Keratinocyte (primary cell): ENCODE data around the gene DLG2. TPM values are rescaled to one million over a fixed set of nuclear protein-coding genes. Genes with fewer than 3 reads are reported as not detected.

Experiments
- DNase-seq: peaks from one replicate; pipeline ENCODE4 v3.0.0-alpha.2; 2011; ENCODE audit warnings: low read depth, missing footprints, low spot score
- FAIRE-seq: peaks from 2 replicates; lab custom pipeline; 2011; peaks lifted over from hg19 to GRCh38; lab: Jason Lieb, UNC
- H2AFZ ChIP-seq: 2 replicates; pipeline ENCODE4 v1.6.0; 2012; ENCODE audit warnings: low read length, control low read depth, inconsistent platforms; ENCODE audit not compliant: control insufficient read depth
- H3K27ac ChIP-seq: 2 replicates; pipeline ENCODE4 v1.5.1; 2011; ENCODE audit warnings: low read length; ENCODE audit not compliant: control insufficient read depth, insufficient read depth
- H3K27me3 ChIP-seq: 3 replicates; pipeline ENCODE4 v1.6.0; 2011; ENCODE audit warnings: low read length; ENCODE audit not compliant: control insufficient read depth, insufficient read depth; ENCODE audit errors: extremely low read depth
- H3K36me3 ChIP-seq, 2 experiments: 2 replicates in 1 of 2; 3 replicates in 1 of 2; pipeline ENCODE4 v1.5.1; 2011; ENCODE audit warnings: low read length in 2 of 2, mild to moderate bottlenecking in 1 of 2; ENCODE audit not compliant: control insufficient read depth in 2 of 2, insufficient read depth in 2 of 2; ENCODE audit errors: extremely low read depth in 1 of 2
- H3K4me1 ChIP-seq: 3 replicates; pipeline ENCODE4 v1.5.1; 2011; ENCODE audit warnings: low read length; ENCODE audit not compliant: control insufficient read depth, insufficient read depth; ENCODE audit errors: extremely low read depth
- H3K4me2 ChIP-seq: 3 replicates; pipeline ENCODE4 v1.6.0; 2011; ENCODE audit warnings: low read depth, low read length; ENCODE audit not compliant: control insufficient read depth, insufficient read depth; ENCODE audit errors: extremely low read depth
- H3K4me3 ChIP-seq, 3 experiments: fragments of 200-600 bp in 1 of 3; sonication (generic) in 1 of 3; 2 replicates in 2 of 3; 3 replicates in 1 of 3; pipeline ENCODE4 v1.5.1; 2011 to 2016; ENCODE audit warnings: low read length in 3 of 3, mild to moderate bottlenecking in 3 of 3, control low read depth in 2 of 3, inconsistent platforms in 1 of 3, low read depth in 1 of 3, mixed read lengths in 1 of 3, mixed run types in 1 of 3, moderate library complexity in 1 of 3; ENCODE audit not compliant: control insufficient read depth in 2 of 3, insufficient read depth in 2 of 3; ENCODE audit errors: extremely low read depth in 1 of 3
- H3K79me2 ChIP-seq: 2 replicates; pipeline ENCODE4 v1.6.0; 2012; ENCODE audit warnings: low read length; ENCODE audit not compliant: control insufficient read depth, insufficient read depth
- H3K9ac ChIP-seq: 3 replicates; pipeline ENCODE4 v1.6.0; 2011; ENCODE audit warnings: low read length; ENCODE audit not compliant: control insufficient read depth, insufficient read depth; ENCODE audit errors: extremely low read depth
- H3K9me1 ChIP-seq: 3 replicates; pipeline ENCODE4 v1.6.0; 2011; ENCODE audit warnings: low read length; ENCODE audit not compliant: control insufficient read depth, insufficient read depth; ENCODE audit errors: extremely low read depth
- H3K9me3 ChIP-seq: 2 replicates; pipeline ENCODE4 v1.5.1; 2012; ENCODE audit warnings: low read depth, low read length; ENCODE audit not compliant: control insufficient read depth
- H4K20me1 ChIP-seq: 3 replicates; pipeline ENCODE4 v1.6.0; 2011; ENCODE audit warnings: low read length; ENCODE audit not compliant: control insufficient read depth, insufficient read depth; ENCODE audit errors: extremely low read depth
- EZH2 ChIP-seq: IDR thresholded peaks from one replicate; pipeline ENCODE4 v1.6.1; 2012; ENCODE audit warnings: inconsistent platforms, mild to moderate bottlenecking, low read length, moderate library complexity
- dilution Hi-C: fragments of 300-500 bp; cut with MboI; formaldehyde crosslinking; loops from one replicate; pipeline ENCODE4 v1.7.0; 2020; ENCODE audit warnings: low sequenced_read_pairs; ENCODE audit not compliant: extremely low pct_ligation_motif_present
- polyA plus RNA-seq, 5 experiments: library from polyadenylated mRNA; depleted of rRNA in 3 of 5; stranded (reverse) in 3 of 5; stranded (forward) in 1 of 5; unstranded in 1 of 5; fragments of >200 nt; gene quantifications; 1 replicate in 1 of 5; 2 replicates in 3 of 5; 3 replicates in 1 of 5; pipeline versions ENCODE4 v1.2.1 to v1.2.3, GENCODE V29; 2011 to 2012; ENCODE audit warnings: missing spikeins in 2 of 5, low read depth in 1 of 5, low replicate concordance in 1 of 5
- TF ChIP-seq, protein P1 (sequence below), 3 experiments: IDR thresholded peaks in 1 of 3; conservative IDR thresholded peaks in 1 of 3; optimal IDR thresholded peaks in 1 of 3; 2 replicates in 2 of 3; 3 replicates in 1 of 3; pipeline versions ENCODE3 to v1.5.1; 2011; ENCODE audit warnings: low read length in 3 of 3, mild to moderate bottlenecking in 3 of 3, moderate library complexity in 2 of 3, control low read depth in 1 of 3, inconsistent platforms in 1 of 3; ENCODE audit not compliant: insufficient read depth in 2 of 3; ENCODE audit errors: extremely low read depth in 1 of 3

DLG2 gene
- polyA plus RNA-seq, 1 donor (not counting 4 experiments of a cell fraction or from before 2014, with no cell fraction given): 0.55 TPM

DNA sequence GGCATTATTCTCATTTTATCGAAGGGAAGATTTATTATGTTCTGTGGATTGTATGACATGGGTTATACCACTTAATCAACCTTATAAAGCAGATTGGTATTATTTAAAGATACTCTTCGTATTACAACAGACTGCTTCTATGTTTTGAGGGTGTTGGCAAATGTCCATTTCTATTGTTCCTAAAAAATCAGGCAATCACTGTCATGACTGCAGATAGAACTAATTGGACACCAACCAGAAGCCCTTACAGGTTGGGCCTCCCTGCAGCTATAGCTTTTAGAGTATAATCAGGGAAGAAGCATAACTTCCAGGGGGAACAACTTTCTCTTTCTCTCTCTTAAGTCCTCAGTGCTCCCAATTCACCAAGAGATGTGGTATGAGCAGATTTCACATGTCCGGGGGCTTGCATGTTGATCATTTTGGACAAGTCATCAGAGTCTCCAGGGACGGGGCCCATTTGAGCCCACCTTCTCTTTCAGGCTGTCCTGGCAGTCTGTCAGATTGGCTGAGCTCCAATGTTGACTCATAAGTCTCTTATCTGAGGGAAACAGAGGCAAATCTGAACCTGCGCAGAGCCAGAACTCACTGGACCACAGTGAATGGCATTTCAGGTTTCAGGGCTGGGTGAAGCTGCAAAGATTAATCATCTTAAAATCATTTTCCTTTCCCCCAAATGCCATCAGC, 2077.0 kb downstream of the DLG2 start:
- Histone ChIP-seq H3K4me1 (peaks cover 4% of the 10 kb centered on the region), H2AFZ (no peak overlapping the region), H3K9me1 (no peaks in the 10 kb centered on the region), H4K20me1 (no peaks in the 10 kb centered on the region), H3K9ac (no peak overlapping the region), H3K4me3 (no peak overlapping the region), H3K27ac (no peak overlapping the region), H3K9me3 (no peaks in the 10 kb centered on the region), H3K36me3 (no peaks in the 10 kb centered on the region), H3K27me3 (no peaks in the 10 kb centered on the region), H3K79me2 (no peaks in the 10 kb centered on the region), H3K4me2 (peak overlapping the region; percentile 30)
- dilution Hi-C loops: no loop called here
- no peak for DNase-seq
- TF ChIP-seq, protein P1, sequence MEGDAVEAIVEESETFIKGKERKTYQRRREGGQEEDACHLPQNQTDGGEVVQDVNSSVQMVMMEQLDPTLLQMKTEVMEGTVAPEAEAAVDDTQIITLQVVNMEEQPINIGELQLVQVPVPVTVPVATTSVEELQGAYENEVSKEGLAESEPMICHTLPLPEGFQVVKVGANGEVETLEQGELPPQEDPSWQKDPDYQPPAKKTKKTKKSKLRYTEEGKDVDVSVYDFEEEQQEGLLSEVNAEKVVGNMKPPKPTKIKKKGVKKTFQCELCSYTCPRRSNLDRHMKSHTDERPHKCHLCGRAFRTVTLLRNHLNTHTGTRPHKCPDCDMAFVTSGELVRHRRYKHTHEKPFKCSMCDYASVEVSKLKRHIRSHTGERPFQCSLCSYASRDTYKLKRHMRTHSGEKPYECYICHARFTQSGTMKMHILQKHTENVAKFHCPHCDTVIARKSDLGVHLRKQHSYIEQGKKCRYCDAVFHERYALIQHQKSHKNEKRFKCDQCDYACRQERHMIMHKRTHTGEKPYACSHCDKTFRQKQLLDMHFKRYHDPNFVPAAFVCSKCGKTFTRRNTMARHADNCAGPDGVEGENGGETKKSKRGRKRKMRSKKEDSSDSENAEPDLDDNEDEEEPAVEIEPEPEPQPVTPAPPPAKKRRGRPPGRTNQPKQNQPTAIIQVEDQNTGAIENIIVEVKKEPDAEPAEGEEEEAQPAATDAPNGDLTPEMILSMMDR (optimal IDR thresholded peaks at IDR 0.05 in 1 of 3, IDR thresholded peaks at IDR 0.05 in 1 of 3, conservative IDR thresholded peaks at IDR 0.05 in 1 of 3; ENCODE audit: extremely low read depth in 1 of 3, insufficient read depth in 2 of 3, low read length in 3 of 3): no peak
- FAIRE-seq: no peak

GRCh38 chr11:83546368-83546767, 2080.8 kb downstream of the DLG2 start:
- no peaks in the 10 kb centered on the region for H3K27me3 ChIP-seq
- no peaks in the 10 kb centered on the region for H3K9me1 ChIP-seq
- no peaks in the 10 kb centered on the region for H3K9me3 ChIP-seq
- FAIRE-seq (no peak), DNase-seq (no peak)
- H3K4me1 ChIP-seq: peaks cover 16% of the 10 kb centered on the region
- no peaks in the 10 kb centered on the region for H4K20me1 ChIP-seq
- dilution Hi-C loops: no loop called here
- TF ChIP-seq, protein P1 (optimal IDR thresholded peaks at IDR 0.05 in 1 of 3, IDR thresholded peaks at IDR 0.05 in 1 of 3, conservative IDR thresholded peaks at IDR 0.05 in 1 of 3; ENCODE audit: extremely low read depth in 1 of 3, insufficient read depth in 2 of 3, low read length in 3 of 3): no peak
- TF ChIP-seq EZH2: no peak
- H3K27ac ChIP-seq: no peak overlapping the region
- H3K79me2 ChIP-seq: no peaks in the 10 kb centered on the region
- no peak overlapping the region for H3K9ac ChIP-seq
- no peak overlapping the region for H2AFZ ChIP-seq
- H3K4me3 ChIP-seq: no peak overlapping the region
- no peaks in the 10 kb centered on the region for H3K36me3 ChIP-seq
- no peak overlapping the region for H3K4me2 ChIP-seq
